ENCODE data around the gene NMNAT1. TPM values are rescaled to one million over a fixed set of nuclear protein-coding genes. Genes with fewer than 3 reads are reported as not detected.
"Not testable (repeated sequence)": the region's sequence is repeated elsewhere in the genome, so short reads cannot be mapped to it uniquely, and the experiment has no call there.

NMNAT1 gene
- total RNA-seq, 6 experiments from 2014 or later, result 5.3 to 8.8 (median 7.6) TPM

DNA sequence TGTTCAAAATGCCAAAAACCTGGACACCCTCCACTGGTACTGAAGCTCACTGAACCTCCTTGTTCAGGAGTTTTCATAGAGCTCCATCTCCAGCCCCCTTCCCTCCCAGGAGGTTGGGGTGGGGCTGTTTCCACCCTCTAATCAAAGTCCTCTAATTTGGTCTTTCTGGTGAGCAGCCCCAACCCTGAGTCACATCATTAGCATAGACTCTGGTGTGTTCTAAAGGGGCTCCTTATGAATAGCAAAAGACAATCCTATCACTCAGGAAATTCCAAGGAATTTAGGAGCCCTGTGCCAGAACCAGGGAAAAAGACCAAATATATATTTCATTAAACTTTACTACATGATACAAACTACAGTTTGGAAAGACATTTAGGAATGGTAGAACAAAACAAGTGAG lies 76.3 kb downstream of the NMNAT1 start:
- DNase-seq (no peak), ATAC-seq (no peak)
- H3K27ac ChIP-seq, result no peak overlapping the region
- intact Hi-C loops (cut with DNase I), result no loop called here
- no peaks in the 10 kb centered on the region for H3K36me3 ChIP-seq
- no peak for TF ChIP-seq POLR2A (IDR thresholded peaks at IDR 0.05)
- no peak overlapping the region for H3K4me3 ChIP-seq
- H3K4me1 ChIP-seq, result no peaks in the 10 kb centered on the region
- no peaks in the 10 kb centered on the region for H3K9me3 ChIP-seq
- no peaks in the 10 kb centered on the region for H3K27me3 ChIP-seq

DNA sequence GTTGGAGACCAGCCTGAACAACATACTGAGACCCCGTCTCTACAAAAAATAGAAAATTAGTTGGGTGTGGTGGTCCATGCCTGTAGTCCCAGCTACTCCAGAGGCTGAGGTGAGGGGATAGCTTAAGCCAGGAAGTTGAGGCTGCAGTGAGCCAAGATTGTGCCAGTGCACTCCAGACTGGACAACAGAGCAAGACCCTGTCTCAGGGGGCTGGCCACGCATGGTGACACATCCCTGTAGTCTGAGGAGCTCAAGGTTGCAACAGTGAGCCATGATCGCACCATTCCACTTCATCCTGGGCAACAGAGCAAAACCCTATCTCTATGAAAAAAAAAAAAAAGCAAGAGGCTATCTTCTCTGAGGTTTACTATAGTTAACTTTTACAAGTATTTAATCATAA lies 76.8 kb downstream of the NMNAT1 start:
- TF ChIP-seq POLR2A (IDR thresholded peaks at IDR 0.05), result no peak
- TF ChIP-seq, protein P1, sequence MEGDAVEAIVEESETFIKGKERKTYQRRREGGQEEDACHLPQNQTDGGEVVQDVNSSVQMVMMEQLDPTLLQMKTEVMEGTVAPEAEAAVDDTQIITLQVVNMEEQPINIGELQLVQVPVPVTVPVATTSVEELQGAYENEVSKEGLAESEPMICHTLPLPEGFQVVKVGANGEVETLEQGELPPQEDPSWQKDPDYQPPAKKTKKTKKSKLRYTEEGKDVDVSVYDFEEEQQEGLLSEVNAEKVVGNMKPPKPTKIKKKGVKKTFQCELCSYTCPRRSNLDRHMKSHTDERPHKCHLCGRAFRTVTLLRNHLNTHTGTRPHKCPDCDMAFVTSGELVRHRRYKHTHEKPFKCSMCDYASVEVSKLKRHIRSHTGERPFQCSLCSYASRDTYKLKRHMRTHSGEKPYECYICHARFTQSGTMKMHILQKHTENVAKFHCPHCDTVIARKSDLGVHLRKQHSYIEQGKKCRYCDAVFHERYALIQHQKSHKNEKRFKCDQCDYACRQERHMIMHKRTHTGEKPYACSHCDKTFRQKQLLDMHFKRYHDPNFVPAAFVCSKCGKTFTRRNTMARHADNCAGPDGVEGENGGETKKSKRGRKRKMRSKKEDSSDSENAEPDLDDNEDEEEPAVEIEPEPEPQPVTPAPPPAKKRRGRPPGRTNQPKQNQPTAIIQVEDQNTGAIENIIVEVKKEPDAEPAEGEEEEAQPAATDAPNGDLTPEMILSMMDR (IDR thresholded peaks at IDR 0.05), result no peak
- Histone ChIP-seq H3K9me3 (no peaks in the 10 kb centered on the region), H3K27me3 (no peaks in the 10 kb centered on the region), H3K36me3 (no peaks in the 10 kb centered on the region), H3K4me3 (no peak overlapping the region), H3K4me1 (no peaks in the 10 kb centered on the region), H3K27ac (no peak overlapping the region)
- DNase-seq (no peak), ATAC-seq (no peak)
- intact Hi-C loops (cut with DNase I), result no loop called here
- WGBS (ENCODE audit: insufficient coverage, low coverage, low lambda C conversion rate, missing lambda C conversion rate), result 50% methylated on average over 3 of the region's 3 CpGs

DNA sequence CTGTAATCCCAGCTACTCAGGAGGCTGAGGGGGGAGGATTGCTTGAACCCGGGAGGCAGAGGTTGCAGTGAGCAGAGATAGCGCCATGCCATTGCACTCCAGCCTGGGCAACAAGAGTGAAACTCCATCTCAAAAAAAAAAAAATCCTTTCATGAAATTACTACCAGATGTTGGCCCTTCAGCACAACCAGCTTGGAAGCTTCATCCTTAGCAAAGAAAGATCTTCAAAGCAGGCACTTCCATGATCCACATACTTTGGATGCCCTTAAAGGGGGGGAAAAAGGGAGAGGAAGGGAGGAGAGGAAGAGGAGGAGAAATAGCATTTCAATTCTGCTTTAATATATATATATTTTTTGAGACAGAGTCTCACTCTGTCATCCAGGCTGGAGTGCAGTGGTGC lies 77.4 kb downstream of the NMNAT1 start:
- intact Hi-C loops (cut with DNase I), result not testable (repeated sequence)

DNA sequence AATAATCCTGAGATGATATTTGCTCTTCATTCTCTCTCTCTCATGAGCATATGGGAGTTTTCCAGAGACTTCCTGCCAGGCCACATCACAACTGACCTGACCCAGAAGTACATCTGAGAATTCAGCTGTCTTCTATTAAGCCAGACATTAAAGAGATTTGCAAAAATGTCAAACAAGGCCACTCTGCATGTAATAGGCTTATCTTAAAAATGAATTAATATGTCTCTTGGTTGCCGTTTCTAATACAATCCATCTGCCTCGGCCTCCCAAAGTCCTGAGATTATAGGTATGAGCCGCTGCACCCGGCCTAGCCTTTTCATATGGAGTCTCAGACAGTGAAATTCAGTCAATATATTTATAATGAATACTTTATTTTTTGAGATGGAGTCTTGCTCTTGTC lies 78.7 kb downstream of the NMNAT1 start:
- H3K9me3 ChIP-seq; DNase-seq; H3K27me3 ChIP-seq; H3K36me3 ChIP-seq; H3K4me1 ChIP-seq; ATAC-seq; H3K27ac ChIP-seq; intact Hi-C loops (cut with DNase I); H3K4me3 ChIP-seq: not testable (repeated sequence)
- WGBS (ENCODE audit: insufficient coverage, low coverage, low lambda C conversion rate, missing lambda C conversion rate), result 89% methylated on average over 4 of the region's 4 CpGs

More for the DNA sequence above, 77.4 kb downstream of the NMNAT1 start:
- H3K4me3 ChIP-seq, H3K36me3 ChIP-seq, H3K27ac ChIP-seq, ATAC-seq, H3K4me1 ChIP-seq, DNase-seq, H3K27me3 ChIP-seq, H3K9me3 ChIP-seq: not testable (repeated sequence)
- WGBS (ENCODE audit: insufficient coverage, low coverage, low lambda C conversion rate, missing lambda C conversion rate), result 71% methylated on average over 2 of the region's 2 CpGs

DNA sequence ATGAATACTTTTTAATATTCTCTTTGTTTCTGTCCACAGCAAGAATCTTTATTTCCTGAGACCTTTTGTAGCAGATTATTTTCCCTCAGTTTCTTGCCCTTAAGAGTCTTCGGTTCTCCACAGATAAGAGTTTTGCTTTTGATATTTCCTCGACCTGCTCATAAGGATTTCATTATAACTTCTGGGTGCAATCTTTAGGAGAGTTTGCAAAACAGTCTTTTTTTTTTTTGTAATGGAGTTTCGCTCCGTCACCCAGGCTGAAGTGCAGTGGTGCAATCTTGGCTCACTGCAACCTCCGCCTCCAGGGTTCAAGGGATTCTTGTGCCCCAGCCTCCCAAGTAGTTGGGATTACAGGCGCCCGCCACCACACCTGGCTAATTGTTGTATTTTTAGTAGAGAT lies 79.4 kb downstream of the NMNAT1 start:
- ATAC-seq, result no peak
- no peak for DNase-seq
- Histone ChIP-seq H3K27ac (no peak overlapping the region), H3K36me3 (no peaks in the 10 kb centered on the region), H3K4me3 (no peak overlapping the region), H3K4me1 (no peaks in the 10 kb centered on the region), H3K27me3 (no peaks in the 10 kb centered on the region), H3K9me3 (no peaks in the 10 kb centered on the region)
- no peak for TF ChIP-seq POLR2A (IDR thresholded peaks at IDR 0.05)
- TF ChIP-seq, protein P1 (IDR thresholded peaks at IDR 0.05), result no peak
- intact Hi-C loops (cut with DNase I), result no loop called here
- WGBS (ENCODE audit: insufficient coverage, low coverage, low lambda C conversion rate, missing lambda C conversion rate), result 89% methylated on average over 5 of the region's 7 CpGs

DNA sequence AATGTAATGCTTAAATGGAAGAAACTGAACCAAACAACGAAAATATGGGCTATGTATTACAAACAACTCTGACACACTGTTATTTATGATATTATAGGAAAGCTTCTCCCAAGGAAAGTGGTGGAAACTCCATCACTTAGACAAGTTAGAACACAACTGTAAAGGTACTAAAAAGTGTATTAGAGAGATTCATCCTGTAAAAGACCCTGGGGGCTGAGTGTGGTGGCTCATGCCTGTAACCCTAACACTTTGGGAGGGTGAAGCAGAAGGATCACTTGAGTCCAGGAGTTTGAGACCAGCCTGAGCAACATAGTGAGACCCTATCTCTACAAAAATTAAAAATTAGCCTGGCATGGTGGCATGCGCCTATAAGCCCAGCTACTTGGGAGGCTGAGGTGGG lies 82.1 kb downstream of the NMNAT1 start:
- Histone ChIP-seq H3K27ac (no peak overlapping the region), H3K36me3 (no peaks in the 10 kb centered on the region), H3K4me1 (no peaks in the 10 kb centered on the region), H3K27me3 (no peaks in the 10 kb centered on the region), H3K9me3 (no peaks in the 10 kb centered on the region), H3K4me3 (no peak overlapping the region)
- WGBS (ENCODE audit: insufficient coverage, low coverage, low lambda C conversion rate, missing lambda C conversion rate), result 56% methylated on average over 1 of the region's 2 CpGs
- intact Hi-C loops (cut with DNase I), result no loop called here
- ATAC-seq (no peak), DNase-seq (no peak)
- no peak for TF ChIP-seq POLR2A (IDR thresholded peaks at IDR 0.05)
- TF ChIP-seq, protein P1 (IDR thresholded peaks at IDR 0.05), result no peak

All from right lobe of liver (tissue), 6 donors.